GM10266 (cell line): ENCODE results near the gene NCF2.
A peak's percentile ranks its signal among the peaks of the same experiment; 100 is the strongest.

ENCODE experiments used
- DNase-seq: peaks from one replicate; pipeline ENCODE4 v3.0.0; 2012; ENCODE audit errors: extremely low spot score
- TF ChIP-seq, protein P1 (sequence below): IDR thresholded peaks from 2 replicates; pipeline ENCODE4 v1.5.1; 2012; ENCODE audit warnings: mild to moderate bottlenecking, low read depth; ENCODE audit not compliant: control insufficient read depth, insufficient read depth; ENCODE audit errors: missing control alignments

The NCF2 gene

DNA sequence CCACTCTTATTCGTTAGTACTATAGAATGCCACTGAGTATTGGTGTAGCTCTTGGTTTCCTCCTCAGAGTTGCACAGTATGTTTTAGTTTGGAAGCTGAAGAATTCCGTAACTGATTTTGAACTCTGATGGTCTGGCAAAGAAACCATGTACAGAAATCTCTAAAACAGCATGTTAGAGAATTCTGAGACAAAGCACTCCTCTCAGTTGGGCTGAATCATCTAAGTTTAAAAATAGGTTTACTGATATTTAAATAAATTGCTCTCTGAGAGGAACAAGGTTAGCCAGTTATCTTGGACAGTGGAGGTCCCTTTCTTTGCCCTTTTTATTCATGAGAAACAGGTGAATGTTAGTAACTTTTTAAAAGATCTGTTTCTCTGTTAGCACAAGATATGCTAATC, 43.8 kb downstream of the NCF2 start:
- TF ChIP-seq, protein P1, sequence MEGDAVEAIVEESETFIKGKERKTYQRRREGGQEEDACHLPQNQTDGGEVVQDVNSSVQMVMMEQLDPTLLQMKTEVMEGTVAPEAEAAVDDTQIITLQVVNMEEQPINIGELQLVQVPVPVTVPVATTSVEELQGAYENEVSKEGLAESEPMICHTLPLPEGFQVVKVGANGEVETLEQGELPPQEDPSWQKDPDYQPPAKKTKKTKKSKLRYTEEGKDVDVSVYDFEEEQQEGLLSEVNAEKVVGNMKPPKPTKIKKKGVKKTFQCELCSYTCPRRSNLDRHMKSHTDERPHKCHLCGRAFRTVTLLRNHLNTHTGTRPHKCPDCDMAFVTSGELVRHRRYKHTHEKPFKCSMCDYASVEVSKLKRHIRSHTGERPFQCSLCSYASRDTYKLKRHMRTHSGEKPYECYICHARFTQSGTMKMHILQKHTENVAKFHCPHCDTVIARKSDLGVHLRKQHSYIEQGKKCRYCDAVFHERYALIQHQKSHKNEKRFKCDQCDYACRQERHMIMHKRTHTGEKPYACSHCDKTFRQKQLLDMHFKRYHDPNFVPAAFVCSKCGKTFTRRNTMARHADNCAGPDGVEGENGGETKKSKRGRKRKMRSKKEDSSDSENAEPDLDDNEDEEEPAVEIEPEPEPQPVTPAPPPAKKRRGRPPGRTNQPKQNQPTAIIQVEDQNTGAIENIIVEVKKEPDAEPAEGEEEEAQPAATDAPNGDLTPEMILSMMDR: no peak
- no peak for DNase-seq

DNA sequence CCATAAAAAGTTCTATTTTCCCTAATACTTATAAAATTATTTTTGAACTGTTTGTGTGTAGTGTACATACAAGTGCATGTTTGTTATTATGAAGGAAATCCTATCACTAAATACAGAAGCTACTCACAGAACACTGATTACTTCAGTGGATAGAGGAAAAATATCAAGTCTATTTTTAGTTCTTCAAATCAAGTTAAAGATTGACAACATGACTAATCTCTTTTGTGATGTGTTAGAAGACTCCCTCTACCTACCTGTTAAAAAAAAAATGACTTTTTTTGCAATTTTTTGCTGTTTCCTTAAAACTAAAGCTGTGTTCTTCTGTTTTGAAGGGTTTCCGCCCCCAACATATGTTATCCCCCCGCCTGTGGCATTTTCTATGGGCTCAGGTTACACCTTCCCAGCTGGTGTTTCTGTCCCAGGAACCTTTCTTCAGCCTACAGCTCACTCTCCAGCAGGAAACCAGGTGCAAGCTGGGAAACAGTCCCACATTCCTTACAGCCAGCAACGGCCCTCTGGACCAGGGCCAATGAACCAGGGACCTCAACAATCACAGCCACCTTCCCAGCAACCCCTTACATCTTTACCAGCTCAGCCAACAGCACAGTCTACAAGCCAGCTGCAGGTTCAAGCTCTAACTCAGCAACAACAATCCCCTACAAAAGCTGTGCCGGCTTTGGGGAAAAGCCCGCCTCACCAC, 45.5 kb downstream of the NCF2 start:
- TF ChIP-seq, protein P1: no peak
- no peak for DNase-seq

DNA sequence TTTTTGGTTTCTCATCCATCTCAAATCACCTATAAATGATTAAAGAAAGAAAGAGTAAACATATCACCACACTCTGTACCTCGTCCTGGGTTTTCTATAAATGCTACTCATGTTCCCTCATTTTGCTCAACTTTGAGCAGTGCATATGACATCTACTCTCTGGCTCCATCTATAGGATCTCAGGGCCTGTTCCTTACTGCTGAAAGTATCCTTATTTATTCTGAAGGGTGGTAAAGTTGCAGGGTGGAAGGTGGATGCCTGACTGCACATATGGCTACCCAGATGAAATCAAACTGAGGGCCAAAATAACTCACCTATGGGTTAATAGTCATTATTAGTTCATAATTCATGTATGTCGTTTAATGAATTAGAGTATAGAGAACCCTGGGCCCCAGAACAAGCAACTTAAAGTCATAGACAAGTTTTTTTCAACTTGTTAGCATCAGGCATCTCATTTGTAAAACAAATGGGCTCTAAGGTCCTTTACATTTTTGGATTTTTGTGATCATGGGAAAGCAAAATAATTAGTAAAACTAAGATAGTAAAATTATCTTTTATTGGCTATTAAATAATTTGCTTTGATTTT, 46.5 kb downstream of the NCF2 start:
- TF ChIP-seq, protein P1: peak; percentile 64
- peak; percentile 28 for DNase-seq

DNA sequence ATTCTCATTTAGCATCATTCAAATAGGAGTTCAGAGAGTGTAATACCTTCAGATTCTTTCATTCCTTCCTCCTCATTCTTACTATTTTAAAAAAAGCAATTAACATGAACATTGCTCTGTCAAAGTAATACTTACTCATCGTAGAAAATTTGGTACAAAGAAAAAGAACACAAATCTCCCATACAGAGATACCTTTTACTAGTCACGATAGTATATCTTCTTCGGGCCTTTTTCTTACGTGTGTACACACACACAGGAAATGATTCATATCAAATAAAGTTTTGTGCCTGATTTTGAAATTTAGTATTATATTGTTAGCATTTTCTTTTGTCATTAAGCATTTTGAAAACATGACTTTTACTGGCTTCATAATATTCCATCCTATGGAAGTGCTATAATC, 52.9 kb downstream of the NCF2 start:
- no peak for DNase-seq
- TF ChIP-seq, protein P1: no peak

DNA sequence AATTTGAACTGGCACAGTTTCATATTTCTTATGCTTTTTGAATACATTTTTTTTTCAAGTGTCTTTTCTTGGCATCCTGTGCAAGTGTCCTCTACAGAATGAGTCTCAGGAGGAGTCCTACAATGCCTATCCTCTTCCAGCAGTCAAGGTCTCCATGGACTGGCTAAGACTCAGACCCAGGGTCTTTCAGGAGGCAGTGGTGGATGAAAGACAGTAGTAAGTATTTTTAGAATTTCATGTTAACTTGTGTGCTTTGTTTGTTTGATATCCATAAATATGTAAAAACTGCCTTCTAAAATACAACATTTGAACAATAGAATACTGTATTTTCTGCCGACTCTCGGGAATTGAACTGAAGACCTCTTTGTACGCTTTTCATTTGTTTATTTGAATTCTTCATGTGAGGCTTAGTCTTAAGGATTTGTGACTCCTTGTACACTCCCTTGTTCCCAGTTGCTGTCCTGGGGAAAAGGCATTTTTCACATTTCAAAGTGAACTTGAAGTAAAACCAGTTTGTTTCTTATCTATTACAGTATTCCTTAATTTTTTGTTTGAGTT, 56.6 kb downstream of the NCF2 start:
- DNase-seq: no peak
- TF ChIP-seq, protein P1: no peak

DNA sequence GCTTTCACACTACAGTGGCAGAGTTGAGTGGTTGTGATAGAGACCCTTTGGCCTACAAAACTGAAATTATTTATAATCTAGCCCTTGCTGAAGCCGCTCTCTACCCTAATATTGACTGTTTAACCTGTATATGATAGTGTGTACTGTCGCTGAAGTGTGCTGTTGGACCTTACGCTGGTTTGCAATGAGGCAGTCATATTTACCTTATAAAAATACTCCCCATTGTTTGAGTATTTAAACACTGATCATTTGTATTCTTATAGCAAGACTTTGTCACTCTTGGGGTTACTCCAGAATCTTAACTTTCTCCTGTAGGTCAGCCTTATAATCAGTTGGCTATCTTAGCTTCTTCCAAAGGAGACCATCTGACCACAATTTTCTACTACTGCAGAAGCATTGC, 61.7 kb downstream of the NCF2 start:
- no peak for DNase-seq
- TF ChIP-seq, protein P1: no peak

DNA sequence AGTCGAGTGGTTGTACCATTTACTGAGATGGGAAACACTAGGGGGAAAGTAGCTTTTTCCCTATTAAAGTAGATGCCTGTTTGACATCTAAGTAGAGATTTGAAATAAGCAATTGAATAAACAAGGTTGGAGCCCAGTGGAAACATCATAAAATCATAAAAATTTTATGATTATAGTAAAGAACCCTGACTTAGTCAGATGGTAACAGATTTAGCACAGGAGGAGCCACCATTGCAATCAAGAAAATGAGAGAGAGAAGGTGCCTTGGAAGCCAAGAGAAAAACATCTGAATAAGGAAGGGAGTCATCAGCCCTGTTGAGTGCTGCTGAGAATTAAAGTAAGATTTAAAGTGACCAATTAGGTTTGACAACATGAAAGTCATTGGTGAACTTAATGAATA, 68.2 kb downstream of the NCF2 start:
- TF ChIP-seq, protein P1: no peak
- no peak for DNase-seq
